ENCODE results near the gene ITCH. TPM values are rescaled to one million over a fixed set of nuclear protein-coding genes. Genes with fewer than 3 reads are reported as not detected.
"Not testable (repeated sequence)": the region's sequence is repeated elsewhere in the genome, so short reads cannot be mapped to it uniquely, and the experiment has no call there.

The ITCH gene
- total and polyA plus RNA-seq, 2 experiments from 2014 or later, result 22.1 to 61.2 TPM

GRCh38 chr20:34407962-34408474 is 44.9 kb downstream of the ITCH start:
- Histone ChIP-seq H3K36me3 (replicated peaks; ENCODE audit: insufficient read depth, low read depth) (peaks cover 5% of the 10 kb centered on the region), H3K9me2 (replicated peaks; ENCODE audit: insufficient read depth) (no peaks in the 10 kb centered on the region), H3K4me2 (no peak overlapping the region), H3K27ac (no peak overlapping the region), H3K9me3 (ENCODE audit: low read depth) (no peaks in the 10 kb centered on the region), H3K27me3 (no peaks in the 10 kb centered on the region), H4K20me1 (ENCODE audit: insufficient read depth, poor library complexity, severe bottlenecking) (peaks cover 47% of the 10 kb centered on the region), H3K4me1 (ENCODE audit: insufficient read depth) (no peaks in the 10 kb centered on the region), H3K4me3 (no peak overlapping the region), H2AFZ (no peak overlapping the region), H3K79me2 (peaks cover 89% of the 10 kb centered on the region)
- no peak for TF ChIP-seq CTCF (IDR thresholded peaks at IDR 0.05; ENCODE audit: poor library complexity)
- no peak for TF ChIP-seq EZH2 (IDR thresholded peaks at IDR 0.05; ENCODE audit: borderline replicate concordance)
- no peak for TF ChIP-seq EZH2phosphoT487 (IDR thresholded peaks at IDR 0.05; ENCODE audit: low read depth, severe bottlenecking, unreplicated experiment)
- WGBS (ENCODE audit: low lambda C conversion rate, missing lambda C conversion rate), result 89% methylated on average over 9 of the region's 9 CpGs
- DNase-seq (ENCODE audit: low spot score), result no peak

- Histone ChIP-seq H3K9me3 (ENCODE audit: low read depth) (no peaks in the 10 kb centered on the region), H3K27me3 (no peaks in the 10 kb centered on the region), H3K79me2 (peaks cover 82% of the 10 kb centered on the region), H3K36me3 (replicated peaks; ENCODE audit: insufficient read depth, low read depth) (peaks cover 5% of the 10 kb centered on the region), H3K27ac (no peak overlapping the region), H2AFZ (no peak overlapping the region), H4K20me1 (ENCODE audit: insufficient read depth, poor library complexity, severe bottlenecking) (peaks cover 31% of the 10 kb centered on the region), H3K4me2 (no peak overlapping the region), H3K4me1 (ENCODE audit: insufficient read depth) (no peaks in the 10 kb centered on the region), H3K4me3 (no peak overlapping the region), H3K9me2 (replicated peaks; ENCODE audit: insufficient read depth) (no peaks in the 10 kb centered on the region)
- DNase-seq (ENCODE audit: low spot score), result no peak
- WGBS (ENCODE audit: low lambda C conversion rate, missing lambda C conversion rate), result 78% methylated on average over 6 of the region's 6 CpGs
- TF ChIP-seq CTCF (IDR thresholded peaks at IDR 0.05; ENCODE audit: poor library complexity) (no peak), EZH2phosphoT487 (IDR thresholded peaks at IDR 0.05; ENCODE audit: low read depth, severe bottlenecking, unreplicated experiment) (no peak), EZH2 (IDR thresholded peaks at IDR 0.05; ENCODE audit: borderline replicate concordance) (no peak)
Measured at GRCh38 chr20:34410336-34410735, 47.3 kb downstream of the ITCH start.

- Histone ChIP-seq H3K79me2 (peaks cover 64% of the 10 kb centered on the region), H3K9me3 (ENCODE audit: low read depth) (no peaks in the 10 kb centered on the region), H3K27ac (no peak overlapping the region)
Measured at GRCh38 chr20:34412453-34412852, 49.4 kb downstream of the ITCH start.

GRCh38 chr20:34414525-34414924 is 51.5 kb downstream of the ITCH start:
- Histone ChIP-seq H3K79me2 (peaks cover 50% of the 10 kb centered on the region), H4K20me1 (ENCODE audit: insufficient read depth, poor library complexity, severe bottlenecking) (peaks cover 14% of the 10 kb centered on the region)
- H3K27me3 ChIP-seq; H2AFZ ChIP-seq; DNase-seq (ENCODE audit: low spot score); H3K4me3 ChIP-seq; H3K36me3 ChIP-seq (replicated peaks; ENCODE audit: insufficient read depth, low read depth); H3K4me2 ChIP-seq; H3K4me1 ChIP-seq (ENCODE audit: insufficient read depth); H3K9me3 ChIP-seq (ENCODE audit: low read depth); H3K27ac ChIP-seq; H3K9me2 ChIP-seq (replicated peaks; ENCODE audit: insufficient read depth): not testable (repeated sequence)
- WGBS (ENCODE audit: low lambda C conversion rate, missing lambda C conversion rate), result 89% methylated on average over 10 of the region's 10 CpGs

More at GRCh38 chr20:34412453-34412852, 49.4 kb downstream of the ITCH start:
- WGBS (ENCODE audit: low lambda C conversion rate, missing lambda C conversion rate), result 93% methylated on average over 3 of the region's 3 CpGs
- Histone ChIP-seq H3K4me1 (ENCODE audit: insufficient read depth) (no peaks in the 10 kb centered on the region), H2AFZ (no peak overlapping the region), H3K4me2 (no peak overlapping the region), H4K20me1 (ENCODE audit: insufficient read depth, poor library complexity, severe bottlenecking) (peaks cover 16% of the 10 kb centered on the region), H3K36me3 (replicated peaks; ENCODE audit: insufficient read depth, low read depth) (peaks cover 5% of the 10 kb centered on the region), H3K4me3 (no peak overlapping the region), H3K27me3 (no peaks in the 10 kb centered on the region), H3K9me2 (replicated peaks; ENCODE audit: insufficient read depth) (no peaks in the 10 kb centered on the region)
- no peak for DNase-seq (ENCODE audit: low spot score)
- TF ChIP-seq EZH2phosphoT487 (IDR thresholded peaks at IDR 0.05; ENCODE audit: low read depth, severe bottlenecking, unreplicated experiment) (no peak), CTCF (IDR thresholded peaks at IDR 0.05; ENCODE audit: poor library complexity) (no peak), EZH2 (IDR thresholded peaks at IDR 0.05; ENCODE audit: borderline replicate concordance) (no peak)
